KOPT-K1 (cell line): Measurements from ENCODE around the gene IRS2.

Experiments
- H3K27ac ChIP-seq: fragments of 200-600 bp; sonication (generic); 2 replicates; pipeline ENCODE4 v1.5.1; 2016; ENCODE audit warnings: antibody characterized with exemption, mild to moderate bottlenecking, low read depth, low read length; ENCODE audit not compliant: poor library complexity, severe bottlenecking
- H3K36me3 ChIP-seq: fragments of 200-600 bp; sonication (generic); 2 replicates; pipeline ENCODE4 v1.5.1; 2017; ENCODE audit warnings: antibody characterized with exemption, mild to moderate bottlenecking, low read length, moderate library complexity; ENCODE audit not compliant: insufficient read depth
- H3K9me3 ChIP-seq: fragments of 200-600 bp; sonication (generic); 2 replicates; pipeline ENCODE4 v1.5.1; 2017; ENCODE audit warnings: antibody characterized with exemption, low read length, mild to moderate bottlenecking; ENCODE audit not compliant: insufficient read depth, poor library complexity, severe bottlenecking

The IRS2 gene

DNA sequence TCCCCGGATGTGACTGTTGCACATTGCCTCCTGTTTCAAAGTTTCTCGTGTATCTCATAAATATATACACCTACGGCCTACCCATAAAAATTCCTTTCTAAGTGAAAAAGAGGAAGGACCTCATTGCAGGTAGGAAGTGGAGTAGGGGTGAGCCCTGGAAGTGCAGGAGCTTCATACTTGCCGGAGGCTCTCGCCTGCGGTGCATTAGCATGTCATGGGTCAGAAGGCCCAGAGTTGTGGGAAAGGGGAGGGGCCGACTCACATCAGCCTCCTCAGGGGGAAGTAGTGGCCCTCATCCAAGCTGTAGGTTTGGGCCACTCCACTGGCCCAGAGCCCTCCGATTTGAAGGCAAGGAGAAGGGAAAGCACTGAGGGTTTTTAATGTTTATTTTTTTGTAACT, 26.0 kb upstream of the IRS2 start:
- H3K9me3 ChIP-seq = no peaks in the 10 kb centered on the region
- no peak overlapping the region for H3K27ac ChIP-seq
- H3K36me3 ChIP-seq = no peaks in the 10 kb centered on the region

GRCh38 chr13:109810761-109811510, 24.6 kb upstream of the IRS2 start:
- no peaks in the 10 kb centered on the region for H3K36me3 ChIP-seq
- H3K27ac ChIP-seq = no peak overlapping the region
- no peaks in the 10 kb centered on the region for H3K9me3 ChIP-seq

DNA sequence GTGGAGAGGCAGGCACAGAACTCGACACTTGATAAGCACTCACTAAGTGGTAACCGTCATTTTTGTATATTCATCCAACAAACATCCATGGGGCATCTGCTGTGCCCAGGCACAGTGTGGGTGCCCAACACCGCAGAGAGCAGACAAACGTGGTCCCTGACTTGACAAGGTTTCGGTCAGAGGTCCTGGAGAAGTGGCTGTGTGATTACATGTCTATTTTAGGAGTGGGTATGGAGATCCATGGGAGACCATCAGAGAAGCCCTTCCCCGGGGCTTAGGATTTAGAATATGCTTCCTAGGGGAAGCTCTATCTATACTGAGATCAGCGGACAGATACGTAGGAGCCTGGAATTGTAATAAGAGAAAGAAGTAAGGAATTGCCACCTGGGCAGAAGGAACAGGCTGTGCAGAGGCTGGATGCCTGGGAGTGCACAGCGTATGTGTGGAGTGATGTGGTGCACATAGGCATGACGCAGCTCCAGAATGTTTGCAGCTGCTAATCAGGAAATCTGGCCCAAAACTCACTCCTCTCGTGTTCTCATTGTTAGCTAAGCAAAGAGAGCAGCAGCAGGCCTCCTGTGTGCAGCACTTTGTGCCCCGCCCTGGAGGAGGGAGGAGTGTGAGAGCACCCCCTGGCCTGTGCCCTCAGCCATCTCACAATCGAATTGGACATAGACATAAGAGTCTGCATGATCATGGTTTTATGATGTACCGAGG, 23.0 kb upstream of the IRS2 start:
- Histone ChIP-seq H3K27ac (no peak overlapping the region), H3K36me3 (no peaks in the 10 kb centered on the region), H3K9me3 (no peaks in the 10 kb centered on the region)

DNA sequence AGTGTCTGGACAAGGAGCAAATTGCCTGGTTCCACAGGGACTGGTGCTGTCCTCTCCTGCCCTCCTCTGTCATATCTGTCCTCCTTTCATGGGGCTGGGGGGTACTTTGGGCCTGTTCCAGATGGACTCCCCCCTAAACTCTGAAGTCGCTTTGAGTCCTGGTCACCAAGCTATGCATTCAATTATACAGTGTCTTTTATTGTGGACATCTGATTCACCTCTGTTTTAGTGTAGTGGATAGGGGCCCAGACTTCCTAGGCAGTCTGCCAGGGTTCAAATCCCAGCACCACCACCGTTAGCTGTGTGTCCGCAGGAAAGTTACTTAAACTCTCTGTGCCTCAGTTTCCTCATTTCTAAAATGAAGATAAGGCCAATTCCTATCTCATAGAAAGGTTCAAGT, 21.0 kb upstream of the IRS2 start:
- H3K9me3 ChIP-seq = no peaks in the 10 kb centered on the region
- no peak overlapping the region for H3K27ac ChIP-seq
- H3K36me3 ChIP-seq = no peaks in the 10 kb centered on the region

GRCh38 chr13:109804654-109805053, 18.3 kb upstream of the IRS2 start:
- Histone ChIP-seq H3K36me3 (no peaks in the 10 kb centered on the region), H3K27ac (no peak overlapping the region)

DNA sequence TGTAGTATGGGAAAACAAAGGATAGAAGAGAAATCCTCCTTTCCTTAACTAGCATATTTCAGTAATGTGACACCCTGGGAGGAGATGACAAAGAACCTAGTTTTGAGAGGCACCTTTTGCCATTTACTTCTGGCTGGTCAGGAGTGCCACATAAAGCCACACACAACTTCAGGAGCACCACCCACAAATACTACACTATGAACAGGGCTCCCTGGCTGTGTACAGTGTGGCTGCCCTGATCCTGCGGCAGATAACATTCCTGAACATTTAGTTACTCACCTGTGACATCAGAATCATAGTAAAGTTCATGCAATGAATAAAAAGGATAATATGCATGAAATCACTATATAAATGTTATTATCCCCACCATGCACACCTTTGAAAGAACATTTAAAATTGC, 17.4 kb upstream of the IRS2 start:
- Histone ChIP-seq H3K9me3 (no peaks in the 10 kb centered on the region), H3K36me3 (no peaks in the 10 kb centered on the region), H3K27ac (no peak overlapping the region)

More at GRCh38 chr13:109804654-109805053, 18.3 kb upstream of the IRS2 start:
- no peaks in the 10 kb centered on the region for H3K9me3 ChIP-seq

GRCh38 chr13:109802936-109803335, 16.6 kb upstream of the IRS2 start:
- no peaks in the 10 kb centered on the region for H3K9me3 ChIP-seq
- H3K27ac ChIP-seq = no peak overlapping the region
- H3K36me3 ChIP-seq = no peaks in the 10 kb centered on the region

DNA sequence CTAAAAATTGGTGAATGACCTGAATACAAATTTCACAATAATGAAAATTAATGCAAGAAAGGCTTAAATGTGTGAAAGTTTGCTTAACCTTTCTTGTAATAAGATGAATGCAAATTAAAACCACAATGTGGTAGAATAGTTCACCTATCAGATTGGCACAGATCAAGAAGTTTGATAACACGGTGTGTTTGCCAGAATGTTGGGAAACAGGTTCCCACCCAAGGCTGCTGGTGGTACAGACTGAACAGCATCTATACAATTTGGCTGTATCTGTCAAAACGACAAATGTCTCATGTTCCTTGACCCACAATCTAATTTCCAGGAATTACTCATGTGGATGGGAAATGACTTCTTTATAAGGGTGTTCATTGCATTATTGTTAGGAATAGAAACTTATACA, 8.6 kb upstream of the IRS2 start:
- Histone ChIP-seq H3K9me3 (no peaks in the 10 kb centered on the region), H3K27ac (no peak overlapping the region), H3K36me3 (no peaks in the 10 kb centered on the region)

DNA sequence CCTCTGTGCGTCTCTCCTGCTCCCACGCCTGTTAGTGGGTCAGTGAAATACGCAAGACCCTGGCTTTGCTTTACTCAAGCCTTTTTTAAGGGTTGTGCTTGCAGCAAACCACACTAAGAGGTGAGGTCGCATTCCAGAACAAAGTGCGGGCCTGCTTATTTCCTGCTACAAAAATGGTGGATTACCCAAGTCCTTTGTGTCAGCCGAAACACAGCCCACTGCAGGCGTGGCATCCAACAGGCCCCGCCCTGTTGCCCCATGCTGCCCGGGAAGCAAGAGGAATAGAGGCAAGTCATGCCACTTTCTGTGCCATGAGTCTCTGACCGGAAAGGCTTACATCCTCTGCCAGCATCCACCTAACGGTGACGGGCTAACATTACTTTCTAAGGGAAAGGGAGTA, 7.7 kb upstream of the IRS2 start:
- no peaks in the 10 kb centered on the region for H3K9me3 ChIP-seq
- H3K36me3 ChIP-seq = no peaks in the 10 kb centered on the region
- peak overlapping the region; percentile 78 for H3K27ac ChIP-seq

- H3K9me3 ChIP-seq = no peaks in the 10 kb centered on the region
Measured at GRCh38 chr13:109792416-109793059, 6.2 kb upstream of the IRS2 start.

DNA sequence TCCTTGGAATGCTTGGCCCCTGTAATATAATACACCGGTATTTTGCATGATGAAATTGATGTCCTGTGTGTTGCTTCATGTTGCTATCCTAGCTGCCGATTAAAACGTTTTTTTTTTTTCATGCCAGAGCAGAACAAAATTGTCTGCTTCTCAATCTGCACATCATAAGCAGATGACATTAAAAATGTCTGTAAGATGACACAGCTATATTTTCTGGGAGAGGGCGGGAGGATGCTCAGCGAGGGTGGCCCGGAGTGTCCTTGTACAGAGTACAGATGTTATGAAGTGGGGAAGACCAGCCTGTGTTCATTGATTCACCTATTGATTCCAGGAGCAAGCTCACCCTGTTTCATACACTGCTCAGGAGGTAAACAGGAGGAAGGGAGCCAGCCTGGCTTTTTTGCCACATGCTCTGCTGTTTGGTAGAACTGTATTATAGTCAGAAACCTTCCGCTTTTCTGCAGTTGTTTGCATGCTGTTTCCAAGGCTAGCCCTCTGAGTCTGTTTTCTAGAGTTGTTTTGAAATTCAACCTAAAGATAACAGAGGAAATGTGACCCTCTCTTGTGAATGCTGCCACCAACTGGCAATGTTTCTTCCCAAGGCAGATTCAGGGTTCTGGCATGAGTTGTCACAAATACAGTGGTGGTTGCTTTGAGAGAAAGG, 4.7 kb upstream of the IRS2 start:
- H3K36me3 ChIP-seq = no peaks in the 10 kb centered on the region
- peak overlapping the region; percentile 78 for H3K27ac ChIP-seq
- no peaks in the 10 kb centered on the region for H3K9me3 ChIP-seq

More at GRCh38 chr13:109792416-109793059, 6.2 kb upstream of the IRS2 start:
- Histone ChIP-seq H3K27ac (peak overlapping the region; percentile 78), H3K36me3 (no peaks in the 10 kb centered on the region)

DNA sequence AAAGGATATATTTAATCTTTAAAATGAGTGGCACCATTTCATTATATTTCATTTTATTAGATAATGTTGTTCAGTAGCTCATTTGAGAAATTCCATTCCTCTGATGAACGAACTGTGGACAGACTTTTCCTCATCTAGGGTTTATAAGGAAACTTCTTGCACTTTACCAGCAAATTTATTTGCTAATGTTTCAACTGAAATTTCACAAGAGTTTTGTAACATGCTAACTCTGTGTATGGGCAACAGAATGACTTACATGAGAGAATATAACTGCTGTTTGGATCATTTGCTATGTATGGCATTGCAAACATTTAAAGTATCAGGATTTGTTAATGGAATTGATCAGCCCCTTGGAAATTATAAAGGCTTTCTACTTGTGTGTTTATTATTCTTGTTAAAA, 3.7 kb upstream of the IRS2 start:
- H3K27ac ChIP-seq = no peak overlapping the region
- H3K36me3 ChIP-seq = no peaks in the 10 kb centered on the region
- H3K9me3 ChIP-seq = no peaks in the 10 kb centered on the region

GRCh38 chr13:109789262-109789661, 2.9 kb upstream of the IRS2 start:
- Histone ChIP-seq H3K27ac (no peak overlapping the region), H3K9me3 (no peaks in the 10 kb centered on the region), H3K36me3 (no peaks in the 10 kb centered on the region)

GRCh38 chr13:109788372-109789111, 2.2 kb upstream of the IRS2 start:
- no peaks in the 10 kb centered on the region for H3K9me3 ChIP-seq
- H3K27ac ChIP-seq = no peak overlapping the region
- no peaks in the 10 kb centered on the region for H3K36me3 ChIP-seq
